ENCODE results near the gene YWHAE.

Gene YWHAE

GRCh38 chr17:1373707-1374237 is 26.2 kb downstream of the YWHAE start:
- H3K4me3 ChIP-seq (ENCODE audit: control insufficient read depth, low read depth, low read length) = no peak overlapping the region
- no peak for DNase-seq (ENCODE audit: low read depth)
- no peak for TF ChIP-seq CTCF (conservative IDR thresholded peaks at IDR 0.05; ENCODE audit: control insufficient read depth, insufficient read depth, low read depth, low read length)

GRCh38 chr17:1372618-1373017 is 27.4 kb downstream of the YWHAE start:
- no peak for TF ChIP-seq CTCF (conservative IDR thresholded peaks at IDR 0.05; ENCODE audit: control insufficient read depth, insufficient read depth, low read depth, low read length)
- DNase-seq (ENCODE audit: low read depth) = no peak
- no peak overlapping the region for H3K4me3 ChIP-seq (ENCODE audit: control insufficient read depth, low read depth, low read length)

- DNase-seq (ENCODE audit: low read depth) = no peak
- no peak overlapping the region for H3K4me3 ChIP-seq (ENCODE audit: control insufficient read depth, low read depth, low read length)
- no peak for TF ChIP-seq CTCF (conservative IDR thresholded peaks at IDR 0.05; ENCODE audit: control insufficient read depth, insufficient read depth, low read depth, low read length)
These were observed 28.0 kb downstream of the YWHAE start for GRCh38 chr17:1371893-1372590.

GRCh38 chr17:1368588-1368987 is 31.4 kb downstream of the YWHAE start:
- no peak overlapping the region for H3K4me3 ChIP-seq (ENCODE audit: control insufficient read depth, low read depth, low read length)
- DNase-seq (ENCODE audit: low read depth) = no peak
- no peak for TF ChIP-seq CTCF (conservative IDR thresholded peaks at IDR 0.05; ENCODE audit: control insufficient read depth, insufficient read depth, low read depth, low read length)

- no peak overlapping the region for H3K4me3 ChIP-seq (ENCODE audit: control insufficient read depth, low read depth, low read length)
- DNase-seq (ENCODE audit: low read depth) = peak; percentile 58
- TF ChIP-seq CTCF (conservative IDR thresholded peaks at IDR 0.05; ENCODE audit: control insufficient read depth, insufficient read depth, low read depth, low read length) = no peak
These were observed 32.7 kb downstream of the YWHAE start for GRCh38 chr17:1367351-1367745.

- DNase-seq (ENCODE audit: low read depth) = no peak
- no peak overlapping the region for H3K4me3 ChIP-seq (ENCODE audit: control insufficient read depth, low read depth, low read length)
- TF ChIP-seq CTCF (conservative IDR thresholded peaks at IDR 0.05; ENCODE audit: control insufficient read depth, insufficient read depth, low read depth, low read length) = no peak
These were observed 33.8 kb downstream of the YWHAE start for GRCh38 chr17:1366234-1366633.
